Ishikawa (cell line): ENCODE measurements around the gene MAP1B.

Source experiments
- CEBPB ChIP-seq: IDR thresholded peaks from 2 replicates; pipeline ENCODE4 v1.6.1; 2012
- CREB1 ChIP-seq: IDR thresholded peaks from 2 replicates; pipeline ENCODE4 v1.6.1; 2012; ENCODE audit warnings: low read depth
- EGR1 ChIP-seq: IDR thresholded peaks from 2 replicates; pipeline ENCODE4 v1.6.1; 2012
- EP300 ChIP-seq: IDR thresholded peaks from 2 replicates; pipeline ENCODE4 v1.6.1; 2012; ENCODE audit warnings: borderline replicate concordance
- FOXM1 ChIP-seq: IDR thresholded peaks from 2 replicates; pipeline ENCODE4 v1.6.1; 2012; ENCODE audit warnings: low read depth, borderline replicate concordance
- NFIC ChIP-seq: IDR thresholded peaks from 2 replicates; pipeline ENCODE4 v1.6.1; 2012
- RAD21 ChIP-seq: IDR thresholded peaks from 2 replicates; pipeline ENCODE4 v1.6.1; 2012; ENCODE audit warnings: low read depth
- TAF1 ChIP-seq: IDR thresholded peaks from 2 replicates; pipeline ENCODE4 v1.6.1; 2012; ENCODE audit warnings: low read depth, mild to moderate bottlenecking
- TCF12 ChIP-seq: IDR thresholded peaks from 2 replicates; pipeline ENCODE4 v1.6.1; 2012; ENCODE audit warnings: low read depth
- TEAD4 ChIP-seq: IDR thresholded peaks from 2 replicates; pipeline ENCODE4 v1.6.1; 2012
- USF1 ChIP-seq: IDR thresholded peaks from 2 replicates; pipeline ENCODE4 v1.6.1; 2012
- YY1 ChIP-seq: IDR thresholded peaks from 2 replicates; pipeline ENCODE4 v1.6.1; 2012; ENCODE audit warnings: low read depth
- ZBTB7A ChIP-seq: IDR thresholded peaks from 2 replicates; pipeline ENCODE4 v1.6.1; 2012; ENCODE audit warnings: low read depth
- TF ChIP-seq, protein P1 (sequence below): IDR thresholded peaks from 2 replicates; pipeline ENCODE4 v1.6.1; 2012
- TF ChIP-seq, protein P2 (sequence below): IDR thresholded peaks from 2 replicates; pipeline ENCODE4 v1.6.1; 2012; ENCODE audit warnings: low read depth, mild to moderate bottlenecking

MAP1B gene

DNA sequence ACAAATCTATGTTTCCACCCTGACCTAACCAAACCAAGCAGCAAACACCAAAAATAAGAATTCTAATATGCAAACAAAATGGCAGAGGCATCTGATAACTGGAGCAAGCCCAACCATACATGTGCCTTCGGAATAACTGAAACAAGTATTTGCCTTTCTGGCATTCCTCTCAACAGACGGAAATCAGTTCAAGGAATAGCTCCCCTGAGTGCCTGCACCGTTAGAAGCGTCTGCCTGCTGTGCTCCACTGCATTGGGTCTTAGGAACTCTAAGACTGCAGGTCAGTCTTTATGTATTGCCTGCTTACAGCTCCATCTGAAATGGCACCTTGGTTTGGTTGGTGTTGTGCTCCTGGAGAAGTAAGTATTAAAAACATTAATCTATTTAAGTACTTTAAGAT lies 114.3 kb downstream of the MAP1B start:
- TF ChIP-seq TCF12 (no peak), TEAD4 (no peak), NFIC (no peak), ZBTB7A (no peak), FOXM1 (no peak)

DNA sequence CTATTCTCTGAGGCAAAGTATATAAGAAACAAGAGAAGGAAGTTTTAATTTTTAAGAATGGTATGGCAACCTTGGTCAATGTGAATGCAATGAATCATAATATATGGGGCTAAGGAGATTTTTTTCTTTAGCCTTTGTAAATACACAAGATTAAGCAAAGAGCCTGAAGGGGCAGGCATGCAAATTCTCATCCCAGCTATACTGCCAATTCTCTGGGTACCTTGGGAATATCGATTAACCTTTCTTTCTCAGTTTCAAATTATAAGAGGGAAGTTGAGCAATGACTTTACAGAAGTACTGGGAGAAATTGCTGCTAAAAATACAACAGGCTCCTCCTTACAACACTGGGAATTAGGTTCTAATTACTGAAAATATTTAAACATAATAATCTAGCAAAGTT lies 115.2 kb downstream of the MAP1B start:
- TF ChIP-seq EGR1 (no peak), FOXM1 (no peak), EP300 (no peak), NFIC (no peak)

DNA sequence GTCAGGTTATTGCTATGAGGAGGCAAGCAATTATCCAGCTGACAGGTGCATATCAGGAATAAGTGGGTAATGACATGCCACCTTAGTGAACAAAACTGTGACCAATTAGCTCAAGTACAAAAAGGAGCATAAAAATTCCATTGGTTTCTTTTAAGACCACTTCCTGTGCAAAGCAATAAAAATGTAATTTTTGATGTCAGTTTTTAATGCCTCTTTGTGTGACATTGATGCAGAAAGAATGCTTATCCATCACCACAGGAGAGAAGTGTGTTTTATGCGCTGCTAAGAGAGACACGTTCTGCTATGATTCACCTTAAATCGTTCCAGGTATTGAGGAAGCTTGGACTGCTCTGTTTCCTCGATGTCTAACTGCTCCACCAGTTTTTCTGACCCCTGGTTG lies 116.1 kb downstream of the MAP1B start:
- TF ChIP-seq RAD21 (no peak), USF1 (no peak), TCF12 (no peak)
- TF ChIP-seq, protein P1, sequence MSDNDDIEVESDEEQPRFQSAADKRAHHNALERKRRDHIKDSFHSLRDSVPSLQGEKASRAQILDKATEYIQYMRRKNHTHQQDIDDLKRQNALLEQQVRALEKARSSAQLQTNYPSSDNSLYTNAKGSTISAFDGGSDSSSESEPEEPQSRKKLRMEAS = no peak

DNA sequence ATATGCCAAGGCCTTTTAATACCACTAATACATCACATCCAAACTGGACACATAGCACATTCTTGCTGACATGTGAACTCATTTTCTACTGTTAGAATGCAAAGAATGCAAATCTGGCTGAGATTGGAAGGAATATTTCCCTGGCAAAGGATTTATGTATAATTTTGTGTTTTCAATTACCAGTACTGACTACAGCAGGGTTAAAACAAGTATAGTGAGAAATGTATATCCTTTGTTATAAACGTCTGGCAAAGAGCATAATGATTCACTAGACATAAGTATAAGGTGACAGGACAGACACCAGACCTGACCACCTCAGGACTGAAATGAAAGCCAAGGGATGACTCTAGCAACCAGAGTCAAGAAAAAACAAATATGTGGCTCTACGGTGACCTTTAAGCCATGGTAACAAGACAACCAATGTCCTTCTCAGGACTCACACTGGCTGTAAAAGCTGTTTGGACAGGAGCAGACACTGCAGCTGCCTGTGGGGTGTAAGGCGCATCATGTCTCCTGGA lies 117.7 kb downstream of the MAP1B start:
- TF ChIP-seq TCF12 (no peak), ZBTB7A (no peak), YY1 (no peak), EGR1 (no peak), FOXM1 (no peak), CEBPB (no peak), RAD21 (no peak), NFIC (no peak), EP300 (no peak), CREB1 (no peak), TAF1 (no peak), USF1 (no peak), TEAD4 (no peak)
- TF ChIP-seq, protein P2, sequence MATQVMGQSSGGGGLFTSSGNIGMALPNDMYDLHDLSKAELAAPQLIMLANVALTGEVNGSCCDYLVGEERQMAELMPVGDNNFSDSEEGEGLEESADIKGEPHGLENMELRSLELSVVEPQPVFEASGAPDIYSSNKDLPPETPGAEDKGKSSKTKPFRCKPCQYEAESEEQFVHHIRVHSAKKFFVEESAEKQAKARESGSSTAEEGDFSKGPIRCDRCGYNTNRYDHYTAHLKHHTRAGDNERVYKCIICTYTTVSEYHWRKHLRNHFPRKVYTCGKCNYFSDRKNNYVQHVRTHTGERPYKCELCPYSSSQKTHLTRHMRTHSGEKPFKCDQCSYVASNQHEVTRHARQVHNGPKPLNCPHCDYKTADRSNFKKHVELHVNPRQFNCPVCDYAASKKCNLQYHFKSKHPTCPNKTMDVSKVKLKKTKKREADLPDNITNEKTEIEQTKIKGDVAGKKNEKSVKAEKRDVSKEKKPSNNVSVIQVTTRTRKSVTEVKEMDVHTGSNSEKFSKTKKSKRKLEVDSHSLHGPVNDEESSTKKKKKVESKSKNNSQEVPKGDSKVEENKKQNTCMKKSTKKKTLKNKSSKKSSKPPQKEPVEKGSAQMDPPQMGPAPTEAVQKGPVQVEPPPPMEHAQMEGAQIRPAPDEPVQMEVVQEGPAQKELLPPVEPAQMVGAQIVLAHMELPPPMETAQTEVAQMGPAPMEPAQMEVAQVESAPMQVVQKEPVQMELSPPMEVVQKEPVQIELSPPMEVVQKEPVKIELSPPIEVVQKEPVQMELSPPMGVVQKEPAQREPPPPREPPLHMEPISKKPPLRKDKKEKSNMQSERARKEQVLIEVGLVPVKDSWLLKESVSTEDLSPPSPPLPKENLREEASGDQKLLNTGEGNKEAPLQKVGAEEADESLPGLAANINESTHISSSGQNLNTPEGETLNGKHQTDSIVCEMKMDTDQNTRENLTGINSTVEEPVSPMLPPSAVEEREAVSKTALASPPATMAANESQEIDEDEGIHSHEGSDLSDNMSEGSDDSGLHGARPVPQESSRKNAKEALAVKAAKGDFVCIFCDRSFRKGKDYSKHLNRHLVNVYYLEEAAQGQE = no peak
- TF ChIP-seq, protein P1 = no peak

GRCh38 chr5:72225741-72226140 lies 118.5 kb downstream of the MAP1B start:
- TF ChIP-seq NFIC = no peak
- no peak for TF ChIP-seq TAF1
- TF ChIP-seq CEBPB = no peak
- TF ChIP-seq EGR1 = no peak
- TF ChIP-seq TEAD4 = no peak
- TF ChIP-seq ZBTB7A = no peak
- TF ChIP-seq FOXM1 = no peak

GRCh38 chr5:72226950-72227349 lies 119.7 kb downstream of the MAP1B start:
- TF ChIP-seq, protein P1 = no peak
- no peak for TF ChIP-seq CREB1
- TF ChIP-seq TCF12 = no peak
- no peak for TF ChIP-seq ZBTB7A
- no peak for TF ChIP-seq CEBPB
- no peak for TF ChIP-seq YY1
- TF ChIP-seq, protein P2 = no peak
- no peak for TF ChIP-seq RAD21
- TF ChIP-seq USF1 = no peak
- TF ChIP-seq FOXM1 = no peak
- TF ChIP-seq NFIC = no peak
- no peak for TF ChIP-seq EP300
- TF ChIP-seq TAF1 = no peak
- no peak for TF ChIP-seq EGR1
- no peak for TF ChIP-seq TEAD4
